Kidney epithelial cell (primary cell): ENCODE results near the gene MPRIP. TPM values are rescaled to one million over a fixed set of nuclear protein-coding genes. Genes with fewer than 3 reads are reported as not detected.

Experiments used
- DNase-seq: peaks from one replicate; pipeline ENCODE4 v3.0.0-alpha.2; 2010; ENCODE audit warnings: low read depth
- H3K27me3 ChIP-seq: 2 replicates; pipeline ENCODE4 v1.6.0; 2011; ENCODE audit warnings: low read length; ENCODE audit not compliant: control insufficient read depth, insufficient read depth
- H3K36me3 ChIP-seq: 2 replicates; pipeline ENCODE4 v1.5.1; 2011; ENCODE audit warnings: low read length; ENCODE audit not compliant: control insufficient read depth, insufficient read depth
- H3K4me3 ChIP-seq: 2 replicates; pipeline ENCODE4 v1.5.1; 2011; ENCODE audit warnings: low read depth, mild to moderate bottlenecking, control low read depth, low read length
- total RNA-seq: library from RNA; depleted of rRNA; stranded (reverse); fragments of >200 nt; gene quantifications from 2 replicates; pipeline ENCODE4 v1.2.3, GENCODE V29; 2015
- TF ChIP-seq, protein P1 (sequence below): IDR thresholded peaks from 2 replicates; pipeline ENCODE4 v1.5.1; 2011; ENCODE audit warnings: mild to moderate bottlenecking, moderate library complexity, low read length, control low read depth, inconsistent platforms; ENCODE audit not compliant: insufficient read depth, poor library complexity, severe bottlenecking

MPRIP gene
- total RNA-seq, 1 donor from 2014 or later = 99.6 TPM

- no peak overlapping the region for H3K4me3 ChIP-seq
- no peaks in the 10 kb centered on the region for H3K27me3 ChIP-seq
- no peaks in the 10 kb centered on the region for H3K36me3 ChIP-seq
- DNase-seq = no peak
- TF ChIP-seq, protein P1, sequence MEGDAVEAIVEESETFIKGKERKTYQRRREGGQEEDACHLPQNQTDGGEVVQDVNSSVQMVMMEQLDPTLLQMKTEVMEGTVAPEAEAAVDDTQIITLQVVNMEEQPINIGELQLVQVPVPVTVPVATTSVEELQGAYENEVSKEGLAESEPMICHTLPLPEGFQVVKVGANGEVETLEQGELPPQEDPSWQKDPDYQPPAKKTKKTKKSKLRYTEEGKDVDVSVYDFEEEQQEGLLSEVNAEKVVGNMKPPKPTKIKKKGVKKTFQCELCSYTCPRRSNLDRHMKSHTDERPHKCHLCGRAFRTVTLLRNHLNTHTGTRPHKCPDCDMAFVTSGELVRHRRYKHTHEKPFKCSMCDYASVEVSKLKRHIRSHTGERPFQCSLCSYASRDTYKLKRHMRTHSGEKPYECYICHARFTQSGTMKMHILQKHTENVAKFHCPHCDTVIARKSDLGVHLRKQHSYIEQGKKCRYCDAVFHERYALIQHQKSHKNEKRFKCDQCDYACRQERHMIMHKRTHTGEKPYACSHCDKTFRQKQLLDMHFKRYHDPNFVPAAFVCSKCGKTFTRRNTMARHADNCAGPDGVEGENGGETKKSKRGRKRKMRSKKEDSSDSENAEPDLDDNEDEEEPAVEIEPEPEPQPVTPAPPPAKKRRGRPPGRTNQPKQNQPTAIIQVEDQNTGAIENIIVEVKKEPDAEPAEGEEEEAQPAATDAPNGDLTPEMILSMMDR = no peak
Observed at GRCh38 chr17:17117923-17118322, 75.7 kb downstream of the MPRIP start.

GRCh38 chr17:17118399-17118798 is 76.1 kb downstream of the MPRIP start:
- no peak for DNase-seq
- no peaks in the 10 kb centered on the region for H3K36me3 ChIP-seq
- H3K4me3 ChIP-seq = no peak overlapping the region
- TF ChIP-seq, protein P1 = no peak
- no peaks in the 10 kb centered on the region for H3K27me3 ChIP-seq

GRCh38 chr17:17119106-17119505 is 76.8 kb downstream of the MPRIP start:
- Histone ChIP-seq H3K4me3 (no peak overlapping the region), H3K36me3 (no peaks in the 10 kb centered on the region), H3K27me3 (no peaks in the 10 kb centered on the region)
- TF ChIP-seq, protein P1 = no peak
- DNase-seq = no peak

GRCh38 chr17:17119533-17119932 is 77.3 kb downstream of the MPRIP start:
- H3K4me3 ChIP-seq = no peak overlapping the region
- no peak for DNase-seq
- TF ChIP-seq, protein P1 = no peak
- no peaks in the 10 kb centered on the region for H3K27me3 ChIP-seq
- no peaks in the 10 kb centered on the region for H3K36me3 ChIP-seq

- no peak overlapping the region for H3K4me3 ChIP-seq
- H3K27me3 ChIP-seq = no peaks in the 10 kb centered on the region
- TF ChIP-seq, protein P1 = no peak
- H3K36me3 ChIP-seq = no peaks in the 10 kb centered on the region
- DNase-seq = no peak
Observed at GRCh38 chr17:17120294-17120693, 78.0 kb downstream of the MPRIP start.

- Histone ChIP-seq H3K27me3 (no peaks in the 10 kb centered on the region), H3K36me3 (no peaks in the 10 kb centered on the region), H3K4me3 (no peak overlapping the region)
- TF ChIP-seq, protein P1 = no peak
- no peak for DNase-seq
Observed at GRCh38 chr17:17120701-17121100, 78.4 kb downstream of the MPRIP start.
